Stimulated activated CD8-positive, alpha-beta memory T cell treated with anti-CD3 and anti-CD28 coated beads, Interleukin-15, amount 100 ng/mL, for 24 hours (primary cell): ENCODE measurements around the gene MFSD1.

Experiments
- DNase-seq: peaks from one replicate; pipeline ENCODE4 v3.0.0-alpha.2; 2020; ENCODE audit warnings: low read depth

MFSD1 gene

GRCh38 chr3:158820521-158820920, 18.7 kb downstream of the MFSD1 start:
- no peak for DNase-seq

DNA sequence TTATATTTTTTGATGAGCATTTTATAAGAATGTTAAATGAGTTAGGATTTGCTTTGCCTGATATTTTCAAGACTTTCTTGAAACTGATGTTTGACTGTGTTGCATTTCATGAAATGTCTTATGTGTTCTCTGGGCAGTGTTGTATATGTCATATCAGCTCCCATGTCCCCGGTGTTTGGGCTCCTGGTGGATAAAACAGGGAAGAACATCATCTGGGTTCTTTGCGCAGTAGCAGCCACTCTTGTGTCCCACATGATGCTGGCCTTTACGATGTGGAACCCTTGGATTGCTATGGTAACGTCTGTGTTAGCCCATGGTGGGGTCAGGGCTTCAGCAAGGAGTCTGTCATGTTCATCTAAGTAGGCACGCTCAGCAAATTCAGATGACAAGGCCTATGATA, 20.0 kb downstream of the MFSD1 start:
- no peak for DNase-seq

- no peak for DNase-seq
Measured at GRCh38 chr3:158823426-158823825, 21.6 kb downstream of the MFSD1 start.

DNA sequence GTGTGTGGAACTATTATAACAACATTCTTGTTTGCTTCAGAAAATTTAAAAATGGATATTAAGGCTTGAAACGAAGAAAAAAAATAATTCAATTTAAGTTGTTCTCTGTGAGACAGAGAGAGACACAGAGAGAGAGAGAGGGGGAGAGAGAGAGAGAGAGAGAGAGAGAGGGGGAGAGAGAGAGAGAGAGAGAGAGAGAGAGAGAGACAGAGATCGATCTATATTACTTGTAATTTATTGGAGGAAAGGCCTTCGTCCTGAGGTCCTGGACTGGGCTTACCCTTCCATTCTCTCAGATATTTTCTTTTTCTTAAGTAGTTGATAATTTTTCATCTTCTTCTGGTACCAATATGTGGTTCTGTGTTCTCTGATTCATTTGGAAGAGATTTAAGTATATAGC, 25.9 kb downstream of the MFSD1 start:
- DNase-seq: no peak

DNA sequence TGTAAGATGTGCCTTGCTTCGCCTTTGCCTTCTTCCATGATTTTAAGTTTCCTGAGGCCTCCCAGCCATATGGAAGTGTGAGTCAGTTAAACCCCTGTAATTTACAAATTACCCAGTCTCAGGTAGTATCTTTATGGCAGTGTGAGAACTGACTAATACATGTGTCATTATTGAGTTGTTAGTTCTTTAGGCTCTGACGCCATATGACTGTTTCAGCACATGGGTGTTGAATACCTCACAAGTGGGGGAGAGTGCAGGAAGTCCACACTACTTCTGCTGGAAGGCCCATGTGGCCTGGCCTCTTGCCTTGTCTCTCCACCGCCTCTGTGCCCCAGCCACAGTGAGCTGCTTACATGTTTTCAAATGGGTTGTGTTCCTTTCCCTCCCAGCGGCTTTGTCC, 28.5 kb downstream of the MFSD1 start:
- no peak for DNase-seq

GRCh38 chr3:158831861-158832260, 30.0 kb downstream of the MFSD1 start:
- no peak for DNase-seq

DNA sequence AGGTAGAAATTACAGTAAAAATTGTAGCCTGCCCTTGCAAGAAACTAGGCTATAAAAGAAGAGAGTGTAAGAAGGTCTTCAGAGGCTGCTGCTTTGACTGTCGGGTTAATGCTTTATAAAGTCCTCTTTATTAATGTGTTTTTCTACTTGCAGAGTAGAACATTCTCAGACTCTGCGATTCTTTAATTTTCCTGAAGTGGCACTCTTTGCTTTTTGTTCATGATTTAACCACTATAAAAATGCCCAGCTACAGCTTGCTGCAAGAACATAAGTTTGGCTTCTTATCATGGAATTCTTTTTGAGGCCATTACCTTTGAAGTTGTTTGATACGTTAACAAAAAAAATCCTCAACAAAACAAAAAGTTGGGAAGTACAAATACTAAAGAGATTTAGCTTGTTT, 33.8 kb downstream of the MFSD1 start:
- DNase-seq: no peak

GRCh38 chr3:158836312-158836711, 34.5 kb downstream of the MFSD1 start:
- DNase-seq: no peak

DNA sequence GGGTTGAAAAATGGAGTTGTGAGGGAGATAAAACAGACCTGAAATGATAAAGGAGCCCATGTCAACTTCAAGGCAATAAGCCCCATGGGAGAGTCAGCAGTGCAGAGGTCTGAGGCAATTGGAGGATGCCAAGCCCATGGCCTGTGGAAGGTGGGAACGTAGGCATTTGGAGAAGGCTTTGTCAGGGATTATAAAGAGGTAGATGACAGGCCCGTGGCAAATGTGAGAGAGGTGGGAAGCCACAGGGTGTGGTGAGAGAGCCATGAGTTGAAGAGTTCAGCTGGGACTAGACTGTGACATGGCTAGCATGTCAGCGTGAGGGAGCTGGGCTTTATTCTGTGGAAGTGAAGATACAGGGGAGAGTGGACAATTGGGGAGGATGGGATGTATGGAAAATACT, 35.4 kb downstream of the MFSD1 start:
- no peak for DNase-seq

GRCh38 chr3:158839966-158840365, 38.1 kb downstream of the MFSD1 start:
- no peak for DNase-seq

- no peak for DNase-seq
Measured at GRCh38 chr3:158841387-158841786, 39.5 kb downstream of the MFSD1 start.

GRCh38 chr3:158842976-158843375, 41.1 kb downstream of the MFSD1 start:
- DNase-seq: no peak

- DNase-seq: no peak
Measured at GRCh38 chr3:158845765-158846350, 44.0 kb downstream of the MFSD1 start.

GRCh38 chr3:158846803-158847451, 45.1 kb downstream of the MFSD1 start:
- DNase-seq: no peak

DNA sequence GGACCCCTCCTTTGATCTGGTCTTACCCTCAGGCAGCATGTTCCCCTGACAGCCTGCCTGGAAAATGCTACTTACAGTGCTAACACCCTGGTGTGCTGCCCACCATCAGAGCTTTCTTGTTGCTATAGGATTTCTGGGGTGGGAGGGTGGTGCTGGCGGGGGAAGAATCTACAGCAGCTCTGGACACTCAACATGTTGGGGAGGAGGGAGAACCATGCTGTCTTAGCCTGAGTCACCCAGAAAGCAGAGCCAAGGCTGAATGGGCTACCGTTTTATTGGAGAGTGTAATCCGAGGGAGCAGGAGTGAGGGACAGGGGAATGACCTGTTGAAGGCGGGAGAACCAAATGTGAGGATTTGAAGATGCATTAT, 45.6 kb downstream of the MFSD1 start:
- no peak for DNase-seq

DNA sequence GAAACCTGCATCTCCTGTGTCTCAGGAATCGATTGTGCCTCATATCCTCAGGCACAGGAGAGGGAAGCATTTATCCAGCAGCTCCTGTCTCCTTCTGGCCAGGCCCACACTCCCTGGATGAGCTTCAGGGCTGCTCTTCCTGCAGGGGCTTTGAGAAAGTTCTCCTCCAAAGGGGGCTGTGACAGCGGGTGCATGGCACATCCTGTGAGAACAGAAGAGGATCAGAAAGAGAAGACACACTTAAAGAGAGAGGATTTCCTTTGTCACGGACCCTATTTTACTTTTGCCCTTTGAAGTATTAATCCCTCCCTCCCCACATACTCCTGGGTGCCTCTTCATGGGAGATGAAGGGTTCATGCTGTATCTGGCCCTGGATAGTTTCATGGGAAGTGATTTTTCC, 46.0 kb downstream of the MFSD1 start:
- DNase-seq: no peak

- no peak for DNase-seq
Measured at GRCh38 chr3:158849757-158850156, 47.9 kb downstream of the MFSD1 start.

GRCh38 chr3:158859362-158859761, 57.5 kb downstream of the MFSD1 start:
- no peak for DNase-seq

DNA sequence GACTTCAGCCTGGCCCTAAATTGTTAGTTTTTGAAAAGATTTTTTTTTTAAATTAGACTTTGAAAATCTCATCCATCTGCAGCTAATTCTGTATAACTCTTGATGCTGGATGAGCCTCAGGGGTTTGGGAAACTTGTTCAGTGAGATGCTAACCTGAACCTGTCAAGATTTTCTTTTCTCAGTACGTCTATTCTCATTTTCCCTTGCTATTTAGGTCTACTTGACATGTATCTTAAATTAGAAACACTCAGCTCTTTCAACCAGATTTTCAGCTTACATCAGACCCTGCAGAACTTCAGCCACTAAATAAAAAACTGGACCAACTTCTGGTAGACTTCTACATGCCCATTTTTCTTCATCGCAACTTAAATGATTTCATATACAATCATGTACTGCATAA, 61.4 kb downstream of the MFSD1 start:
- no peak for DNase-seq

DNA sequence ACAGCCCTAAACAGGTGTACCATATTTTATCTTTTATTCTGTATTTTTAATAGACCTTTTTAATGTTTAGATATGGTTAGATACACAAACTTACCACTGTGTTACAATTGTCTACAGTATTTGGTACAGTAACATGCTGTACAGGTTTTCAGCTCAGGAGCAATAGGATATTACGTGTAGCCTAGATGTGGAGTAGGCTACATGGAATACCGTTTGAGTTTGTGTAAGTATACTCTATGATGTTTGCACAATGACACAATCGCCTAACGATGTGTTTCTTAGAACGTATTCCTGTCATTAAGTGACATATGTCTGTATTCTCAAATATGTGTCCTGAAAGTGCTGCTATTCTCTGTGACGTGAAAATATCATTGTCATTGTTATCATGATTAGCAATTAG, 62.6 kb downstream of the MFSD1 start:
- DNase-seq: no peak

DNA sequence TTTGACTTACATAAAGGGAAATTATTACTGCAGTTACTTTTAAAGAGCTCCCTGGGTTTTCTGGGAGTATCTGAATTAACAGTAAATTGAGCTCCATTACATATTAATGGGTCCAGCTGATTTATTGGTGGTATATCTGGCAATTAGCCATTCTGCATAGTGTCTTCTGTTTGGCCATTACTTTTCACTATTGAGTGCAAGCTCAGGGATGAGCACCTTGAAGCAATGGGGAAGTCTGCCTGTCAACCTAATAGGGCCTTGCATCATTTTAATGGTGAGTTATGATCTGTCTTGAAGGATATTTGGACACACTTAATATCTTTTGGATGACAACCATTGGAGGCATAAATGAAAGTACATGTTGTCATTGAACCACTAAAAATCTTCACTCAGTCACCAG, 73.8 kb downstream of the MFSD1 start:
- DNase-seq: no peak
